Omental fat pad (tissue), 4 donors: Measurements from ENCODE around the gene ASB1. TPM values are rescaled to one million over a fixed set of nuclear protein-coding genes. Genes with fewer than 3 reads are reported as not detected.

ENCODE experiments used
- ATAC-seq: fragments of 150-250 bp; one replicate; pipeline ENCODE4 v1.9.1; 2016; ENCODE audit warnings: mild to moderate bottlenecking, moderate library complexity; ENCODE audit not compliant: low FRiP score
- DNase-seq: peaks from one replicate; pipeline ENCODE4 v3.0.0-alpha.2; 2019; ENCODE audit warnings: low spot score
- CTCF ChIP-seq, 3 donors: fragments of 450-650 bp; IDR thresholded peaks; one replicate each; pipeline ENCODE4 v1.5.1; 2016 to 2017; ENCODE audit warnings: antibody characterized with exemption in 3 of 3, mild to moderate bottlenecking in 3 of 3, moderate library complexity in 2 of 3
- total RNA-seq, 4 donors: library from RNA; depleted of rRNA; stranded (reverse); fragments of >200 nt; gene quantifications; one replicate each; pipeline ENCODE4 v1.1.0, GENCODE V29; 2016

The ASB1 gene
- total RNA-seq, 4 donors from 2014 or later = 12.9 to 23.4 (median 14.4) TPM

- no peak for DNase-seq
- no peak for ATAC-seq
- no peak for TF ChIP-seq CTCF (IDR thresholded peaks at IDR 0.05)
Observed at GRCh38 chr2:238425505-238425978, 1.2 kb upstream of the ASB1 start.

GRCh38 chr2:238425979-238426567 is 654 bp upstream of the ASB1 start:
- peak; percentile 26 for ATAC-seq
- TF ChIP-seq CTCF (IDR thresholded peaks at IDR 0.05) = no peak
- no peak for DNase-seq

- TF ChIP-seq CTCF (IDR thresholded peaks at IDR 0.05) = no peak
- DNase-seq = no peak
- ATAC-seq = no peak
Observed at GRCh38 chr2:238427435-238428162, 872 bp downstream of the ASB1 start.

- ATAC-seq (no peak), DNase-seq (no peak)
- TF ChIP-seq CTCF (IDR thresholded peaks at IDR 0.05) = no peak
Observed at GRCh38 chr2:238428866-238429265, 2.1 kb downstream of the ASB1 start.

- ATAC-seq (no peak), DNase-seq (no peak)
- no peak for TF ChIP-seq CTCF (IDR thresholded peaks at IDR 0.05)
Observed at GRCh38 chr2:238430781-238431180, 4.1 kb downstream of the ASB1 start.

- no peak for TF ChIP-seq CTCF (IDR thresholded peaks at IDR 0.05)
- ATAC-seq (no peak), DNase-seq (no peak)
Observed at GRCh38 chr2:238431456-238431855, 4.7 kb downstream of the ASB1 start.
